ENCODE measurements around the gene PRMT5.

The PRMT5 gene

DNA sequence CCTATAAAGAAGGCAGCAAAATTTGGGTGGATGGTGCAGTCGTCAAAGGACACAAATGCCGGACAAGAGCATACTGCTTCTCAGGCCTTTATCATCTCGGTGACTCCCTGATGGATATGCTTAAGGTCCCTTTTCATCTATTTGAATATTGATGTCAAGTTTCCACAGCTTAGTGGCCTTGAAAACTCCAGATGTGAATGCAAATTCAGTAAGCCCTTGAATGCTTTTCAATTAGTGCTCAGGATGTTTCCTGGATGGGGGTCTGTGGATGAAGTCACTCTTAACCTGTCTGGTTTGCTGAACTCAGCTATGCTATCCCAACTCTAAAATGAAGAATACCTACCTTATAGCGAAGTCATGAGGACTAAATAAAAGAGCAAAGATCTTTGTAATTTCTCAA is 35.5 kb downstream of the PRMT5 start:
- no peak overlapping the region for H3K4me3 ChIP-seq (ENCODE audit: low read depth in 1 of 2, low read length in 1 of 2)
- no peaks in the 10 kb centered on the region for H3K4me1 ChIP-seq (ENCODE audit: control insufficient read depth in 1 of 2, insufficient read depth in 1 of 2, low read depth in 1 of 2, low read length in 1 of 2)
- TF ChIP-seq, protein P1, sequence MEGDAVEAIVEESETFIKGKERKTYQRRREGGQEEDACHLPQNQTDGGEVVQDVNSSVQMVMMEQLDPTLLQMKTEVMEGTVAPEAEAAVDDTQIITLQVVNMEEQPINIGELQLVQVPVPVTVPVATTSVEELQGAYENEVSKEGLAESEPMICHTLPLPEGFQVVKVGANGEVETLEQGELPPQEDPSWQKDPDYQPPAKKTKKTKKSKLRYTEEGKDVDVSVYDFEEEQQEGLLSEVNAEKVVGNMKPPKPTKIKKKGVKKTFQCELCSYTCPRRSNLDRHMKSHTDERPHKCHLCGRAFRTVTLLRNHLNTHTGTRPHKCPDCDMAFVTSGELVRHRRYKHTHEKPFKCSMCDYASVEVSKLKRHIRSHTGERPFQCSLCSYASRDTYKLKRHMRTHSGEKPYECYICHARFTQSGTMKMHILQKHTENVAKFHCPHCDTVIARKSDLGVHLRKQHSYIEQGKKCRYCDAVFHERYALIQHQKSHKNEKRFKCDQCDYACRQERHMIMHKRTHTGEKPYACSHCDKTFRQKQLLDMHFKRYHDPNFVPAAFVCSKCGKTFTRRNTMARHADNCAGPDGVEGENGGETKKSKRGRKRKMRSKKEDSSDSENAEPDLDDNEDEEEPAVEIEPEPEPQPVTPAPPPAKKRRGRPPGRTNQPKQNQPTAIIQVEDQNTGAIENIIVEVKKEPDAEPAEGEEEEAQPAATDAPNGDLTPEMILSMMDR (IDR thresholded peaks at IDR 0.05), result no peak
- H3K9me3 ChIP-seq, result no peaks in the 10 kb centered on the region
- H3K36me3 ChIP-seq, result peaks cover 44% of the 10 kb centered on the region
- H3K27me3 ChIP-seq, result no peaks in the 10 kb centered on the region
- no peak overlapping the region for H3K27ac ChIP-seq

- Histone ChIP-seq H3K27me3 (no peaks in the 10 kb centered on the region), H3K36me3 (peaks cover 39% of the 10 kb centered on the region), H3K9me3 (no peaks in the 10 kb centered on the region), H3K4me1 (ENCODE audit: control insufficient read depth in 1 of 2, insufficient read depth in 1 of 2, low read depth in 1 of 2, low read length in 1 of 2) (peaks cover under 1% of the 10 kb centered on the region in 2 experiments), H3K27ac (no peak overlapping the region), H3K4me3 (ENCODE audit: low read depth in 1 of 2, low read length in 1 of 2) (no peak overlapping the region)
- TF ChIP-seq, protein P1 (IDR thresholded peaks at IDR 0.05), result no peak
These were observed 36.7 kb downstream of the PRMT5 start for GRCh38 chr14:22892488-22892887.

DNA sequence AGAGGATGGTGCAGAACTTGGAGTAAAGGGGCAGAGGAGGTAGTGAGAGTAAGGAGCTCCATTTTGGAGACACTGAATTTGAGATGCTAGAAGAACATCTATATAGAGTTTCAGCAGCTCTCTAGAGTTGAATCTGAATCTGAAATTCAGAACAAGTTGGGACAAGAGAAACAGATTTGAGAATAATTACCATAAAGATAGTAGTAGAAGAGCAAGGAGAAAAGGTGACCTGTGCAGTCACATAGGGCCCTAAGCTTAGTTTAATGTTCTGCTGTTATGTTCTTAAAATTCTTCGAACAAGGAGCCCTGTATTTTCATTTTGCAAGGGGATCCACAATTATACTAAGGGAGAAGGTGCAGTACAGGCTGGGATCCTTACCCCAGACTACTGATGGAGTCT is 38.8 kb downstream of the PRMT5 start:
- Histone ChIP-seq H3K27ac (no peak overlapping the region), H3K9me3 (no peaks in the 10 kb centered on the region), H3K27me3 (peaks cover 18% of the 10 kb centered on the region), H3K36me3 (peaks cover 41% of the 10 kb centered on the region), H3K4me3 (ENCODE audit: low read depth in 1 of 2, low read length in 1 of 2) (no peak overlapping the region), H3K4me1 (ENCODE audit: control insufficient read depth in 1 of 2, insufficient read depth in 1 of 2, low read depth in 1 of 2, low read length in 1 of 2) (peaks cover 16 to 19% of the 10 kb centered on the region in 2 experiments)
- TF ChIP-seq, protein P1 (IDR thresholded peaks at IDR 0.05), result no peak

- Histone ChIP-seq H3K9me3 (no peaks in the 10 kb centered on the region), H3K36me3 (peaks cover 40% of the 10 kb centered on the region), H3K4me3 (ENCODE audit: low read depth in 1 of 2, low read length in 1 of 2) (no peak overlapping the region), H3K4me1 (ENCODE audit: control insufficient read depth in 1 of 2, insufficient read depth in 1 of 2, low read depth in 1 of 2, low read length in 1 of 2) (peaks cover 16 to 19% of the 10 kb centered on the region in 2 experiments), H3K27ac (no peak overlapping the region), H3K27me3 (peaks cover 26% of the 10 kb centered on the region)
- TF ChIP-seq, protein P1 (IDR thresholded peaks at IDR 0.05), result no peak
These were observed 40.5 kb downstream of the PRMT5 start for GRCh38 chr14:22888662-22889061.

DNA sequence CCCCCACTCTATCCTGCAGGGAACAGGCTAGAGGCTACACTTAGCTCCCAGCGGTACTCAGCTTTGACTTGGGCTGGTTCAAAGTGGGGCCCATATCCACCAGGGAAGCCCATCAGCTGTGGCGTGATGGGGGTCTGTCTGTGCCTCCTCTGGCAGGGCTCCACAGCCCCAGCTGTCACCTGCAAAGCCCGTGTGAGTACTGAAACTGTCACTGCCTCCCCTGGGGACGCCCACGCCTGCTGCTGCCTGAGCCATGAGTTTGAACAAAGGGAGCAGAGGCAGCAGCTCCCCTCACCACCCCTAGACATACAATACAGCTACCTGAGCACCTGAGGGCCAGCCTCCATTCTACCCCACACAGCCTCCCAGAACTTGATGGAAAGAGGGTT is 41.2 kb downstream of the PRMT5 start:
- no peak overlapping the region for H3K4me3 ChIP-seq (ENCODE audit: low read depth in 1 of 2, low read length in 1 of 2)
- peaks cover 16 to 19% of the 10 kb centered on the region in 2 experiments for H3K4me1 ChIP-seq (ENCODE audit: control insufficient read depth in 1 of 2, insufficient read depth in 1 of 2, low read depth in 1 of 2, low read length in 1 of 2)
- peaks cover 31% of the 10 kb centered on the region for H3K27me3 ChIP-seq
- TF ChIP-seq, protein P1 (IDR thresholded peaks at IDR 0.05), result no peak
- no peaks in the 10 kb centered on the region for H3K9me3 ChIP-seq
- peaks cover 33% of the 10 kb centered on the region for H3K36me3 ChIP-seq
- H3K27ac ChIP-seq, result no peak overlapping the region
